ENCODE results near the gene RGS19. TPM values are rescaled to one million over a fixed set of nuclear protein-coding genes. Genes with fewer than 3 reads are reported as not detected.
"Not testable (repeated sequence)": the region's sequence is repeated elsewhere in the genome, so short reads cannot be mapped to it uniquely, and the experiment has no call there.

RGS19 gene
- 10 to 100 TPM; 43.2 to 44.4 TPM for total RNA-seq

- Mint-ChIP-seq H3K27ac (peak within 1 kb of the TSS; percentile 92), H3K4me1 (ENCODE audit: low read depth) (peaks cover 27% of the 10 kb centered on the region), H3K36me3 (peaks cover 3% of the 10 kb centered on the region), H3K9me3 (no peaks in the 10 kb centered on the region), H3K4me3 (peak within 1 kb of the TSS; percentile 90), H3K27me3 (peaks cover 3% of the 10 kb centered on the region)
- POLR2A ChIA-PET, result interaction anchor here (0.6 to 1.3 kb wide), 3 partner anchors 10 to 451 kb away, joined by 3 read pairs; partner anchors contain the start of gene TCEA2
- CTCF ChIA-PET, result interaction anchor here (0.7 to 3.6 kb wide), 8 partner anchors 10 to 542 kb away, joined by 3 to 18 read pairs (median 4); no protein-coding TSS in a partner anchor
- peak; percentile 76 for DNase-seq
- intact Hi-C loops (cut with micrococcal nuclease), result loop anchor here (5.0 kb wide), 1 partner anchor 178 kb away; the partner anchor contains the start of gene PCMTD2
These were observed at the start of gene RGS19 for GRCh38 chr20:64079273-64080012. Gene RGS19, minus strand, starts transcription at chr20:64079518. Its CDS starts 2,632 bp downstream, at chr20:64076886.

GRCh38 chr20:64123517-64123916 is 44.2 kb upstream of the RGS19 start:
- intact Hi-C loops (cut with micrococcal nuclease), result loop anchor here (10.0 kb wide), 1 partner anchor 59 kb away; the partner anchor contains the start of gene TCEA2
- POLR2A ChIA-PET, CTCF ChIA-PET: not testable (repeated sequence)

GRCh38 chr20:64122927-64123326 is 43.6 kb upstream of the RGS19 start:
- H3K4me1 Mint-ChIP-seq (ENCODE audit: low read depth); H3K9me3 Mint-ChIP-seq; H3K27ac Mint-ChIP-seq; H3K27me3 Mint-ChIP-seq; POLR2A ChIA-PET; H3K4me3 Mint-ChIP-seq; H3K36me3 Mint-ChIP-seq; DNase-seq: not testable (repeated sequence)
- CTCF ChIA-PET, result interaction anchor here (0.7 to 4.2 kb wide), 3 partner anchors 22 to 143 kb away, joined by 3 to 33 read pairs (median 4); no protein-coding TSS in a partner anchor
- intact Hi-C loops (cut with micrococcal nuclease), result loop anchor here (10.0 kb wide), 1 partner anchor 58 kb away; the partner anchor contains the start of gene TCEA2

More at GRCh38 chr20:64123517-64123916, 44.2 kb upstream of the RGS19 start:
- peaks cover 11% of the 10 kb centered on the region for H3K27me3 Mint-ChIP-seq
- not testable (repeated sequence) for H3K36me3 Mint-ChIP-seq; H3K9me3 Mint-ChIP-seq; DNase-seq; H3K4me3 Mint-ChIP-seq; H3K4me1 Mint-ChIP-seq (ENCODE audit: low read depth); H3K27ac Mint-ChIP-seq

GRCh38 chr20:64121586-64121985 is 42.3 kb upstream of the RGS19 start:
- Mint-ChIP-seq H3K27ac (no peak overlapping the region), H3K9me3 (no peaks in the 10 kb centered on the region), H3K36me3 (no peaks in the 10 kb centered on the region), H3K4me3 (no peak overlapping the region), H3K27me3 (peaks cover 8% of the 10 kb centered on the region), H3K4me1 (ENCODE audit: low read depth) (peaks cover 8% of the 10 kb centered on the region)
- DNase-seq, result no peak
- CTCF ChIA-PET, result interaction anchor here (0.8 to 4.6 kb wide), 10 partner anchors 10 to 625 kb away, joined by 3 to 51 read pairs (median 8); partner anchors contain the start of genes LKAAEAR1, PRPF6 and SAMD10
- intact Hi-C loops (cut with micrococcal nuclease), result loop anchor here (10.0 kb wide), 1 partner anchor 57 kb away; the partner anchor contains the start of gene TCEA2
- POLR2A ChIA-PET, result no interaction called here

- intact Hi-C loops (cut with micrococcal nuclease), result loop anchor here (1.0 to 10.0 kb wide), 5 partner anchors 18 to 140 kb away; partner anchors contain the start of gene TCEA2
- peak overlapping the region; percentile 35 for H3K4me3 Mint-ChIP-seq
- no peaks in the 10 kb centered on the region for H3K36me3 Mint-ChIP-seq
- ChIA-PET POLR2A (no interaction called here), CTCF (interaction anchor here (0.6 to 4.6 kb wide), 20 partner anchors 8 to 897 kb away, joined by 3 to 51 read pairs (median 6); partner anchors contain the start of genes LKAAEAR1, OPRL1, PRPF6 and PTK6)
- no peaks in the 10 kb centered on the region for H3K9me3 Mint-ChIP-seq
- no peak for DNase-seq
- H3K4me1 Mint-ChIP-seq (ENCODE audit: low read depth), result peaks cover 8% of the 10 kb centered on the region
- H3K27ac Mint-ChIP-seq, result no peak overlapping the region
- H3K27me3 Mint-ChIP-seq, result peaks cover 8% of the 10 kb centered on the region
These were observed 40.5 kb upstream of the RGS19 start for GRCh38 chr20:64119681-64120341.

- Mint-ChIP-seq H3K9me3 (no peaks in the 10 kb centered on the region), H3K27me3 (peaks cover 8% of the 10 kb centered on the region), H3K36me3 (no peaks in the 10 kb centered on the region), H3K4me1 (ENCODE audit: low read depth) (peaks cover 8% of the 10 kb centered on the region), H3K27ac (no peak overlapping the region), H3K4me3 (no peak overlapping the region)
- DNase-seq, result no peak
- CTCF ChIA-PET, result interaction anchor here (0.7 to 4.6 kb wide), 7 partner anchors 18 to 896 kb away, joined by 3 to 51 read pairs (median 17); partner anchors contain the start of genes LKAAEAR1, PRPF6, RGS19 and SAMD10
- intact Hi-C loops (cut with micrococcal nuclease), result no loop called here
- POLR2A ChIA-PET, result no interaction called here
These were observed 40.0 kb upstream of the RGS19 start for GRCh38 chr20:64119301-64119680.

- H3K4me1 Mint-ChIP-seq (ENCODE audit: low read depth); H3K9me3 Mint-ChIP-seq; POLR2A ChIA-PET; intact Hi-C loops (cut with micrococcal nuclease); H3K27me3 Mint-ChIP-seq; CTCF ChIA-PET; H3K4me3 Mint-ChIP-seq; H3K36me3 Mint-ChIP-seq; H3K27ac Mint-ChIP-seq; DNase-seq: not testable (repeated sequence)
These were observed 38.1 kb upstream of the RGS19 start for GRCh38 chr20:64117432-64117777.

GRCh38 chr20:64116541-64117431 is 37.5 kb upstream of the RGS19 start:
- no peaks in the 10 kb centered on the region for H3K9me3 Mint-ChIP-seq
- H3K27me3 Mint-ChIP-seq, result peaks cover 4% of the 10 kb centered on the region
- ChIA-PET POLR2A (no interaction called here), CTCF (no interaction called here)
- no peak overlapping the region for H3K4me3 Mint-ChIP-seq
- H3K4me1 Mint-ChIP-seq (ENCODE audit: low read depth), result peaks cover 8% of the 10 kb centered on the region
- H3K36me3 Mint-ChIP-seq, result no peaks in the 10 kb centered on the region
- H3K27ac Mint-ChIP-seq, result no peak overlapping the region
- DNase-seq, result no peak
- intact Hi-C loops (cut with micrococcal nuclease), result no loop called here

GRCh38 chr20:64116016-64116415 is 36.7 kb upstream of the RGS19 start:
- Mint-ChIP-seq H3K4me3 (no peak overlapping the region), H3K4me1 (ENCODE audit: low read depth) (peaks cover 8% of the 10 kb centered on the region), H3K36me3 (no peaks in the 10 kb centered on the region), H3K27ac (no peak overlapping the region), H3K9me3 (no peaks in the 10 kb centered on the region), H3K27me3 (no peaks in the 10 kb centered on the region)
- no peak for DNase-seq
- ChIA-PET POLR2A (no interaction called here), CTCF (no interaction called here)
- intact Hi-C loops (cut with micrococcal nuclease), result no loop called here

- Mint-ChIP-seq H3K27me3 (no peaks in the 10 kb centered on the region), H3K4me3 (no peak overlapping the region), H3K4me1 (ENCODE audit: low read depth) (peaks cover 6% of the 10 kb centered on the region), H3K36me3 (no peaks in the 10 kb centered on the region), H3K27ac (no peak overlapping the region), H3K9me3 (no peaks in the 10 kb centered on the region)
- ChIA-PET CTCF (no interaction called here), POLR2A (no interaction called here)
- no peak for DNase-seq
- intact Hi-C loops (cut with micrococcal nuclease), result no loop called here
These were observed 36.0 kb upstream of the RGS19 start for GRCh38 chr20:64115171-64115911.

- Mint-ChIP-seq H3K36me3 (no peaks in the 10 kb centered on the region), H3K4me1 (ENCODE audit: low read depth) (no peaks in the 10 kb centered on the region), H3K4me3 (no peak overlapping the region), H3K27me3 (no peaks in the 10 kb centered on the region), H3K9me3 (no peaks in the 10 kb centered on the region), H3K27ac (no peak overlapping the region)
- ChIA-PET POLR2A (no interaction called here), CTCF (no interaction called here)
- DNase-seq, result no peak
- intact Hi-C loops (cut with micrococcal nuclease), result no loop called here
These were observed 35.1 kb upstream of the RGS19 start for GRCh38 chr20:64114356-64114971.

Data from activated CD4-positive, alpha-beta memory T cell treated with anti-CD3 and anti-CD28 coated beads for 36 hours (primary cell).